ENCODE measurements around the gene ABTB2. TPM values are rescaled to one million over a fixed set of nuclear protein-coding genes. Genes with fewer than 3 reads are reported as not detected.

The ABTB2 gene
- total RNA-seq, 4 donors from 2014 or later = 5.0 to 44.1 (median 33.0) TPM

DNA sequence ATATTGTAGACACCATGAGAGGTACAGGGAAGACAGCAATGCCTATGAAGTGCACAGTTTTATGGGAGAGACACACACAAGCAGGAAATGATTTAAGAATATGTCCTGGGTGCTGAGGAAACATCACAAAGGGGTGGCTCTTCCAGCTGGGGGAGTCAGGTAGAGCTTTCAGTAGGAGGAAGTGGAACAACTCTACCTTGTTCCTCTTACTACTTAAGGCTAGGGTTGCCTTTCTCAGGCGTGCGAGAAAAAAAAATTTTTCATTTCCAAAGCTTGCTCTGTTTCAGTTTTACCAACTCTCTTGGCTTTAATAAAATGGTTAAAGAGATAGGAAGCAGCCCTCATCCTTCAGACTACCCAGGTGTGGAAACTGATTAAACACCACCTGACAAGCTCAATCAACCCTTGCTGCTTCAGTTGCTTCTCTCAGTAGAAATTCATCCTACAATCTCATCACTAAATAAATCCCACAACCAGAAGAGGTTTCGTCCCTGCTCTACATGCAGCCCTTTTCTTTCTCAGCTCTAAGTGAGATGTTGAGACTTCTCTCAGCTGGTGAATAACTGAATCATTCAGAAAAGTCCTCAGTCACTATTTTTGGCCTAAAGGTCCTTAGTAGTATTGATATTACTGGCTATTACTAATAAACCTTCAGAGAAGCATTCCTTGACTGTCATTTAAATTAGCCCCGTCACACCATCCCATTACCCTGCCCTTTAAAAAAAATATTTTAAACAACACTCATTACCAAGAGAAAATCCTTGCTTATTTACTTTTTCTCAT lies 5.9 kb downstream of the ABTB2 start:
- peaks cover 0 to 24% (median 7%) of the 10 kb centered on the region in 4 donors for H3K4me1 ChIP-seq
- no peak for TF ChIP-seq POLR2A (IDR thresholded peaks at IDR 0.05)
- TF ChIP-seq, protein P1, sequence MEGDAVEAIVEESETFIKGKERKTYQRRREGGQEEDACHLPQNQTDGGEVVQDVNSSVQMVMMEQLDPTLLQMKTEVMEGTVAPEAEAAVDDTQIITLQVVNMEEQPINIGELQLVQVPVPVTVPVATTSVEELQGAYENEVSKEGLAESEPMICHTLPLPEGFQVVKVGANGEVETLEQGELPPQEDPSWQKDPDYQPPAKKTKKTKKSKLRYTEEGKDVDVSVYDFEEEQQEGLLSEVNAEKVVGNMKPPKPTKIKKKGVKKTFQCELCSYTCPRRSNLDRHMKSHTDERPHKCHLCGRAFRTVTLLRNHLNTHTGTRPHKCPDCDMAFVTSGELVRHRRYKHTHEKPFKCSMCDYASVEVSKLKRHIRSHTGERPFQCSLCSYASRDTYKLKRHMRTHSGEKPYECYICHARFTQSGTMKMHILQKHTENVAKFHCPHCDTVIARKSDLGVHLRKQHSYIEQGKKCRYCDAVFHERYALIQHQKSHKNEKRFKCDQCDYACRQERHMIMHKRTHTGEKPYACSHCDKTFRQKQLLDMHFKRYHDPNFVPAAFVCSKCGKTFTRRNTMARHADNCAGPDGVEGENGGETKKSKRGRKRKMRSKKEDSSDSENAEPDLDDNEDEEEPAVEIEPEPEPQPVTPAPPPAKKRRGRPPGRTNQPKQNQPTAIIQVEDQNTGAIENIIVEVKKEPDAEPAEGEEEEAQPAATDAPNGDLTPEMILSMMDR (IDR thresholded peaks at IDR 0.05) = no peak
- H3K36me3 ChIP-seq = no peaks in the 10 kb centered on the region
- no peaks in the 10 kb centered on the region for H3K9me3 ChIP-seq
- no peaks in the 10 kb centered on the region for H3K27me3 ChIP-seq
- no peak for DNase-seq
- H3K4me3 ChIP-seq = no peak overlapping the region
- H3K27ac ChIP-seq = no peak overlapping the region

DNA sequence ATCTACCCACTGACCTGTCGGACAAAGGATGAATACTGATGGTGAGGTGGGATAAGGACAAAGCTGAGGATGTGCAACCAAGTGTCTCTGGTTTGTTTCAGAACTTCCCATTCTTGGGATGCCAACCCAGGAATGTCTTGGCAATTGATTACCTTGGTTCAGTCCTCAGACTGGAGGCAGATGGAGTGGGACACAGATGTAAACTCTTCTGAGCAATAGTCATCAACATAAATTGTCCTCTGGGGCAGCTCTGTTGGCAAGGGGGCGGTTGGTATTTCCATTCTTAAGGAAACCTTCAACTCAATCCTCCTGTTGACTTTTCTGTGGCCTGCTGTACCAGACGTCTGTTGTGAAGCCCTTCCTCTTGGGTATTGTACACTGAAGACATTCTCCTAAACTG lies 6.8 kb downstream of the ABTB2 start:
- Histone ChIP-seq H3K4me1 (peaks cover 0 to 24% (median 3%) of the 10 kb centered on the region in 4 donors), H3K27me3 (no peaks in the 10 kb centered on the region), H3K36me3 (no peaks in the 10 kb centered on the region), H3K27ac (no peak overlapping the region), H3K4me3 (no peak overlapping the region), H3K9me3 (no peaks in the 10 kb centered on the region)
- DNase-seq = no peak
- TF ChIP-seq POLR2A (IDR thresholded peaks at IDR 0.05) = no peak
- TF ChIP-seq, protein P1 (IDR thresholded peaks at IDR 0.05) = no peak

DNA sequence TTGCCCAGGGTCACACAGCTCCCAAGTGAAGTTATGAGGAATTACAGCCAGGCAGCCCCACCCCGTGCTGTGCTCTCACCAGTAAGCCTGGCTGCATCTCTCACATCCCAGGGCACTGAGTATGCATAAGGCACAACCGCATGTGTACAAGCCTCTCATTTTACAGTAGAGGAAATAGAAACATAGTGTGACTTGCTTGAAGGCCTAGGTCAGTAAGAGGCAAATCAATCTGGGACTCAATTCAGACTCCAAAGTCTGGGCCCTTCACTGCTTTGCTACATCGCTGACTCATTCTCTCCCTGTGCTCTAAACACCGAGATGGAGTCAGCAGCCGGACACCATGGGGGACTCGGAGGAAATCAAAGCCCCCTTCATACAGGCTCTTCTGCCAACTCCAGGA lies 7.9 kb downstream of the ABTB2 start:
- no peaks in the 10 kb centered on the region for H3K9me3 ChIP-seq
- no peak for DNase-seq
- no peak overlapping the region for H3K27ac ChIP-seq
- TF ChIP-seq, protein P1 (IDR thresholded peaks at IDR 0.05) = no peak
- no peak for TF ChIP-seq POLR2A (IDR thresholded peaks at IDR 0.05)
- no peaks in the 10 kb centered on the region for H3K36me3 ChIP-seq
- H3K4me1 ChIP-seq = peaks cover 0 to 26% (median 3%) of the 10 kb centered on the region in 4 donors
- H3K4me3 ChIP-seq = no peak overlapping the region
- no peaks in the 10 kb centered on the region for H3K27me3 ChIP-seq

DNA sequence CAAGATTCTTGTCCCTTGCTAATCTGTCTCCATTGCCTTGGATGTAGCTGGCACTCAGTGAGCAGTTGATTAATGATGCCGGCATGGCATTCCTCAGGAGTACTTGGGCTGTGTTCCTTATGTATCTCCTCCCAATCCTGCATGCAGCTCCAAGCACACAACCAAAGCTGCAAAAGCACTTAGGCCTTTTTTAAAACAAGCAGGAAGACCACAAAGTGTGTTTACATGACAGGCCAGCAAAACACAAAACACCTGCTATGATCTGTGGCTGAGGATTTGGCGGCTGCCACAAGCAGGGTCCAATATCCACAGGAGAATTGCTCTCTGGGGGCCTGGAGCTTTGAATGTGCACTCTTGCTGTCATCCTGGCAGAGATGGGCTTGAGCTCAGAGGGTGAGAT lies 8.9 kb downstream of the ABTB2 start:
- no peaks in the 10 kb centered on the region for H3K27me3 ChIP-seq
- TF ChIP-seq, protein P1 (IDR thresholded peaks at IDR 0.05) = no peak
- no peak for TF ChIP-seq POLR2A (IDR thresholded peaks at IDR 0.05)
- no peaks in the 10 kb centered on the region for H3K36me3 ChIP-seq
- H3K9me3 ChIP-seq = no peaks in the 10 kb centered on the region
- no peak for DNase-seq
- no peak overlapping the region for H3K27ac ChIP-seq
- peaks cover 0 to 22% (median 3%) of the 10 kb centered on the region in 4 donors for H3K4me1 ChIP-seq
- no peak overlapping the region for H3K4me3 ChIP-seq

DNA sequence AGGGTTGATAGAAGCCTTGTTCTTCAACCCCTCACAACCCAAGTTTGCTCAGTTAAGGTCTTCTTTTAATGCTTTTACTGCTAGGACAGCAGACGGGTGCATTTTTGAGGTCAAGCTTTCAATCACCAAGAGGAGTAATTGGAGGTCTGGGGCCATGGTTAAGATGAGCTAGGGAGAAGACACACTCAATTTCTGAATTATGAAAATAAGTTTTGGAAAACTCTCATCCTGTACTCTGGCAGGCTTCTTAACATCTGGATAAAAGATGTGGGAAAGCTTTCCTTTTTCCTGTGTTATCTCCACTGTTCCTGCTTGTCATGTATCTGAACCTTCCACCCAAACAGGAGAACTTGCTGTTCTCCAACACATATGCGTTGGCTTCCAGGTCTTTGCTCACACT lies 9.7 kb downstream of the ABTB2 start:
- Histone ChIP-seq H3K27me3 (no peaks in the 10 kb centered on the region), H3K4me1 (peaks cover 0 to 22% (median 3%) of the 10 kb centered on the region in 4 donors)
- TF ChIP-seq POLR2A (IDR thresholded peaks at IDR 0.05) = no peak
- TF ChIP-seq, protein P1 (IDR thresholded peaks at IDR 0.05) = no peak

More for the DNA sequence above, 9.7 kb downstream of the ABTB2 start:
- Histone ChIP-seq H3K4me3 (no peak overlapping the region), H3K36me3 (no peaks in the 10 kb centered on the region), H3K9me3 (no peaks in the 10 kb centered on the region), H3K27ac (no peak overlapping the region)
- DNase-seq = no peak

Measured in Peyer's patch (tissue), 4 donors.